ELR (cell line): ENCODE measurements around the gene OR2V1.
"Not testable (repeated sequence)": the region's sequence is repeated elsewhere in the genome, so short reads cannot be mapped to it uniquely, and the experiment has no call there.

ENCODE experiments used
- DNase-seq: peaks from one replicate; pipeline ENCODE4 v3.0.0-alpha.2; 2015; ENCODE audit warnings: low read depth

OR2V1 gene, protein sequence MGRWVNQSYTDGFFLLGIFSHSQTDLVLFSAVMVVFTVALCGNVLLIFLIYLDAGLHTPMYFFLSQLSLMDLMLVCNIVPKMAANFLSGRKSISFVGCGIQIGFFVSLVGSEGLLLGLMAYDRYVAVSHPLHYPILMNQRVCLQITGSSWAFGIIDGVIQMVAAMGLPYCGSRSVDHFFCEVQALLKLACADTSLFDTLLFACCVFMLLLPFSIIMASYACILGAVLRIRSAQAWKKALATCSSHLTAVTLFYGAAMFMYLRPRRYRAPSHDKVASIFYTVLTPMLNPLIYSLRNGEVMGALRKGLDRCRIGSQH

DNA sequence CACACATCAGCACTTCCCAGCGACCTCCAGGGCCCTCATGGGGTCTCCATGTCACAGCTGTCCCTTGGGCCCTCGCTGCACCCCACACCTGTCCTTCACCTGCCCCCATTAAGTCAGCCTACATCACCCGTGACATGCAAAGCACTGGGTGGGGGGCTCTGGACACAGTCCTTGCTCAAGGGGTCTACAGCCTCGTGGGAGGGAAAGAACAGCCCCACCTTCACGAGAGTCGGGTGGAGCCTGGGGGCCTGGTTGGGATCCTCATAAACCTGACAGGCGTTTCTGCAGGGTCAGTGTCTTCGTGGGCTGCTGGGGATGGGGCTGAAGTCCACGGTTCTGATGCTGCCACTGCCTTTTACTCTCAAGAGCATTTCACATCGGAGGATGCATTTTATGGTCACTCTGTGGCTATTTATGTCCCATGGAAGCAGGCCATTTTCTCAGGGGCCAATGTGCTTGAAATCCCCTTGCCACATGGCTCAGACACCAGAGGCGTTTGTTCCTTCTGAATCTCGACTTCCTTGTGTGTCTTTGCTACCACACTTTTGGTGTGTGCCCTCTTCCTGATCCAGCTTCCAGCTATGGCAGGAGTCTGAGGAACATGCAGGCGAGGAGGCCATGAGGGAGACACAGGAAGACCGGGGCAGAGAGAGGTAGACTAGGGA, at the start of gene OR2V1:
Gene OR2V1, minus strand, starts transcription at position 338 of the 665 bp plus-strand sequence. CDS start 5,865 bp downstream, outside the sequence.
- DNase-seq, result no peak

DNA sequence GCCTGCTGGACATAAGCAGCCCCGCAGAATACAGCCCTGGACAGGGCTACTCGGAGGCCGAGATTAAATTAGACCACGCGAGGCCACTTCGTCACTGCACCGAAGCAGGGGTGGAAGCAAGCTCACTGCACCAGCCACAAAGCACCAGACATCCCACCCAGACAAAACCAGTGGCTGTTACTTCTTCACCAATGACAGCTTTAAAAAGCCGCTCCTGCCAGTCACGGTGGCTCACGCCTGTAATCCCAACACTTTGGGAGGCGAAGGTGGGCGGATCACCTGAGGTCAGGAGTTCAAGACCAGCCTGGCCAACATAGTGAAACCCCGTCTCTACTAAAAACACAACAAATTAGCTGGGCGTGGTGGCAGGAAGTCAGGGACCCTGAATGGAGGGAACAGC, 46.6 kb upstream of the OR2V1 start:
- not testable (repeated sequence) for DNase-seq

DNA sequence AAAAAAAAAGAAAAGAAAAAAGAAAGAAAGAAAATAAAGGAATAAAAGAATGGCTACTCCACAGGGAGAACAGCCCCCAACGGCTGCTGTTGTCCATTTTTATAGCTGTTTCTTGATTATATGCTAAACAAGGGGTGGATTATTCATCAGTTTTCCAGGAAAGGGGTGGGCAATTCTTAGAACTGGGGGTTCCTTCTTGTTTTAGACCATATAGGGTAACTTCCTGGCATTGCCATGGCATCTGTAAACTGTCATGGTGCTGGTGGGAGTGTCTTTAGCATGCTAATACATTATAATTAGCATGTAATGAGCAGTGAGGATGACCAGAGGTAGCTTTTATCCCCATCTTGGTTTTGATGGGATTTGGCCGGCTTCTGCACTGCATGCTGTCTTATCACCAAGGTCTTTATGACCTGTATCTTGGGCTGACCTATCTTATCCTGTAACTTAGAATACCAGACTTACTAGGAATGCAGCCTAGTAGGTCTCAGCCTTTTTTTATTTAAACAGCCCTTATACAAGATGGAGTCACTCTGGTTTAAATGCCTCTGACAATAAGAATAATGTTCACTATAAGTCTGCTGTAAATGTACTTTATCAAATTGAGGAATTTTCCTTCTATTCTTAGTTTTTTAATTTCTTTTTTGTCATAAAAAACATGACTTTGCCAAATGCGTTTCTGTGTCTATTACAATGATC, 45.4 kb upstream of the OR2V1 start:
- DNase-seq, result no peak

- DNase-seq, result peak; percentile 84
Measured at GRCh38 chr5:181173420-181174342, 42.7 kb upstream of the OR2V1 start.

- DNase-seq, result no peak
Measured at GRCh38 chr5:181173027-181173419, 42.1 kb upstream of the OR2V1 start.

- DNase-seq, result no peak
Measured at GRCh38 chr5:181171782-181172181, 40.8 kb upstream of the OR2V1 start.

DNA sequence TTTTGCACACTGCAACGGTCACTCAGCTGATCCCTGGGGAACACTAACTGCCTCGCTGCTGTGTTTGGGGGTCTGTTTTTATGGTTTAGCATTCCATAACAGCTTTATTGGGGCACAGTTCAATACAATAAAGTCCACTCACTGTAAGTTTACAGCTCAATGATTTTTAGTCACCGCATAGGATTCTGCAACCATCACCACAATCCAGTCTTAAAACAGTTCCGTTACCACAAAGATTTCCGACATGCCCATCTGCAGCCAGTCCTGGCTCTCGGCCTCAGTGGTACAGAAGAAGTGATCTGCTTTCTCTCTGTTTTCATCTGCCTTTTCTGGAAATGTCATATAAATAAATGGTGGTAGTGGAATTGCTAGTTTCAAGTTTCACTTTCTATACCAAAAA, 40.0 kb upstream of the OR2V1 start:
- peak; percentile 53 for DNase-seq

GRCh38 chr5:181170237-181170825, 39.4 kb upstream of the OR2V1 start:
- DNase-seq, result no peak

GRCh38 chr5:181169459-181170236, 38.7 kb upstream of the OR2V1 start:
- DNase-seq, result peak; percentile 82

DNA sequence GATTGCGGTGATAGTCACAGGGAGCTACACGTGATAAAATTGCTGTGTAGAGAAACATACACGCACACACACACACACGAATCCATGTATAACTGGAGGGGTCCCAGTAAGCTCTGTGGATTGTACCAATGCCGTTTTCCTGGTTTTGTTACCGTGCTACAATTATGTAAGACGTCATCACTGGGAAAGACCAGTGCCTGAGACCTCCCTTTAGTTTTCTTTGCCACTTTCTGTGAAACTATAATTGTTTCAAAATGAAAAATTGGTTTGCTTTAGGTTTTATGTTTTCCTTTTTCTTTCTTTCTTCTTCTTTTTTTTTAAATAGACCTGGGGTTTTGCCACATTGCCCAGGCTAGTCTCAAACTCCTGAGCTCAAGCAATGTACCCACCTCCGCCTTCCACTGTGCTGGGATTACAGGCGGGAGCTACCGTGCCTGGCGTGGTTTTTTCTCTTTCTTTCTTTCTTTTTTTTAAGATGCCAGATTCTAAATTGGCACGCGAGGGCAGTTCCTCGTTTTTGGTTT, 37.7 kb upstream of the OR2V1 start:
- no peak for DNase-seq

- DNase-seq, result peak; percentile 28
Measured at GRCh38 chr5:181167814-181168488, 37.0 kb upstream of the OR2V1 start.

- peak; percentile 61 for DNase-seq
Measured at GRCh38 chr5:181166812-181167733, 36.1 kb upstream of the OR2V1 start.

- peak; percentile 62 for DNase-seq
Measured at GRCh38 chr5:181164076-181164952, 33.3 kb upstream of the OR2V1 start.

GRCh38 chr5:181163487-181164075, 32.6 kb upstream of the OR2V1 start:
- peak; percentile 33 for DNase-seq

GRCh38 chr5:181161534-181162175, 30.7 kb upstream of the OR2V1 start:
- DNase-seq, result no peak

DNA sequence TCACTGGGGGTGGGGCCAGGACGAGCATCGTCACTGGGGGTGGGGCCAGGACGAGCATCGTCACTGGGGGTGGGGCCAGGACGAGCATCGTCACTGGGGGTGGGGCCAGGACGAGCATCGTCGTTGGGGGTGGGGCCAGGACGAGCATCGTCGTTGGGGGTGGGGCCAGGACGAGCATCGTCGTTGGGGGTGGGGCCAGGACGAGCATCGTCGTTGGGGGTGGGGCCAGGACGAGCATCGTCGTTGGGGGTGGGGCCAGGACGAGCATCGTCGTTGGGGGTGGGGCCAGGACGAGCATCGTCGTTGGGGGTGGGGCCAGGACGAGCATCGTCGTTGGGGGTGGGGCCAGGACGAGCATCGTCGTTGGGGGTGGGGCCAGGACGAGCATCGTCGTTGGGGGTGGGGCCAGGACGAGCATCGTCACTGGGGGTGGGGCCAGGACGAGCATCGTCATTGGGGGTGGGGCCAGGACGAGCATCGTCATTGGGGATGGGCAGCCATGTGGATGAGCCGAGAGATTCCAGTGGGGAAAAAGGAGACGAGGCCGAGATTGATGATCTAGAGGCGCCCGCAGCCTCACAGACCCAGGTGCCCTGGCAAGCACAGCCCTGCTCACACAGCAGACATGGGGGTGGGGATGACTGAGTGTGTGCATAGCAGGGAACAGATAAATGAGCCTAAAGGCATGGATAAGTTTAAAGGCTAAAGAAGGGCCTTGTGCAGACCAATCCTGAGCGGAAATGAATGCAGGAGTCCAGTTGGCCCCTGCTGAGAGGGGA, 30.0 kb upstream of the OR2V1 start:
- peak; percentile 82 for DNase-seq
